ENCODE data around the gene BCL6. TPM values are rescaled to one million over a fixed set of nuclear protein-coding genes. Genes with fewer than 3 reads are reported as not detected.

BCL6 gene
- total RNA-seq, 2 experiments from 2014 or later = 65.6 to 256 TPM

- H3K27ac ChIP-seq (ENCODE audit: low read depth, low read length, poor library complexity, severe bottlenecking) = peak overlapping the region; percentile 90
- intact Hi-C loops (cut with micrococcal nuclease; ENCODE audit: unreplicated experiment) = loop anchor here (10.0 kb wide), 1 partner anchor 1306 kb away; no protein-coding TSS in a partner anchor
- no peaks in the 10 kb centered on the region for H3K9me3 ChIP-seq (ENCODE audit: low read length)
- no peaks in the 10 kb centered on the region for H3K9me2 ChIP-seq (ENCODE audit: insufficient read depth, low read length)
- CTCF ChIA-PET (ENCODE audit: unreplicated experiment) = interaction anchor here (1.0 kb wide), 1 partner anchor 1216 kb away, joined by 5 read pairs; no protein-coding TSS in a partner anchor
- H3K4me3 ChIP-seq (ENCODE audit: low read depth, low read length, poor library complexity, severe bottlenecking) = peak overlapping the region; percentile 86
- peak overlapping the region; percentile 93 for H3K4me2 ChIP-seq (ENCODE audit: low read length)
- peaks cover 55% of the 10 kb centered on the region for H4K20me1 ChIP-seq (ENCODE audit: insufficient read depth, low read length)
- peaks cover 100% of the 10 kb centered on the region for H3K79me2 ChIP-seq (ENCODE audit: insufficient read depth, low read depth, low read length)
- BruUV-seq (replicated peaks) = no TSS peak
- peak; percentile 38 for DNase-seq (ENCODE audit: low spot score)
- H3K36me3 ChIP-seq (ENCODE audit: insufficient read depth, low read length) = peaks cover 99% of the 10 kb centered on the region
- peak; percentile 45; the same call in 1 of the 2 replicates for TF ChIP-seq CTCF (conservative IDR thresholded peaks at IDR 0.05; ENCODE audit: low read length)
- TF ChIP-seq EZH2phosphoT487 (IDR thresholded peaks at IDR 0.05; ENCODE audit: borderline replicate concordance, low read depth, low read length) = no peak
- H3K4me1 ChIP-seq (ENCODE audit: insufficient read depth, low read length, poor library complexity, severe bottlenecking) = peaks cover 60% of the 10 kb centered on the region
- POLR2A ChIA-PET = interaction anchor here (0.9 to 13.4 kb wide), 6 partner anchors 10 to 1215 kb away, joined by 3 to 531 read pairs (median 4); no protein-coding TSS in a partner anchor
- no peak overlapping the region for H2AFZ ChIP-seq (ENCODE audit: low read length)
Observed at GRCh38 chr3:187739094-187739560, 6.1 kb downstream of the BCL6 start.

GRCh38 chr3:187738331-187739093 is 6.8 kb downstream of the BCL6 start:
- H3K36me3 ChIP-seq (ENCODE audit: insufficient read depth, low read length) = peaks cover 99% of the 10 kb centered on the region
- no peaks in the 10 kb centered on the region for H3K9me2 ChIP-seq (ENCODE audit: insufficient read depth, low read length)
- no TSS peak for BruUV-seq (replicated peaks)
- TF ChIP-seq CTCF (conservative IDR thresholded peaks at IDR 0.05; ENCODE audit: low read length) = peak; percentile 86
- no peak for TF ChIP-seq EZH2phosphoT487 (IDR thresholded peaks at IDR 0.05; ENCODE audit: borderline replicate concordance, low read depth, low read length)
- peak; percentile 76 for DNase-seq (ENCODE audit: low spot score)
- H3K79me2 ChIP-seq (ENCODE audit: insufficient read depth, low read depth, low read length) = peaks cover 100% of the 10 kb centered on the region
- intact Hi-C loops (cut with micrococcal nuclease; ENCODE audit: unreplicated experiment) = loop anchor here (10.0 kb wide), 1 partner anchor 1306 kb away; no protein-coding TSS in a partner anchor
- peak overlapping the region; percentile 86 for H3K4me3 ChIP-seq (ENCODE audit: low read depth, low read length, poor library complexity, severe bottlenecking)
- peaks cover 60% of the 10 kb centered on the region for H3K4me1 ChIP-seq (ENCODE audit: insufficient read depth, low read length, poor library complexity, severe bottlenecking)
- H4K20me1 ChIP-seq (ENCODE audit: insufficient read depth, low read length) = peaks cover 57% of the 10 kb centered on the region
- H3K4me2 ChIP-seq (ENCODE audit: low read length) = peak overlapping the region; percentile 93
- peak overlapping the region; percentile 90 for H3K27ac ChIP-seq (ENCODE audit: low read depth, low read length, poor library complexity, severe bottlenecking)
- ChIA-PET CTCF (ENCODE audit: unreplicated experiment) (interaction anchor here (0.5 to 1.0 kb wide), 4 partner anchors 233 to 1216 kb away, joined by 3 to 5 read pairs (median 3); no protein-coding TSS in a partner anchor), POLR2A (interaction anchor here (0.9 to 13.4 kb wide), 8 partner anchors 10 to 1216 kb away, joined by 3 to 531 read pairs (median 4); no protein-coding TSS in a partner anchor)
- no peaks in the 10 kb centered on the region for H3K9me3 ChIP-seq (ENCODE audit: low read length)
- no peak overlapping the region for H2AFZ ChIP-seq (ENCODE audit: low read length)

Data from OCI-LY7 (cell line).